ENCODE measurements around the gene ATP8B4. TPM values are rescaled to one million over a fixed set of nuclear protein-coding genes. Genes with fewer than 3 reads are reported as not detected.

The ATP8B4 gene
- total RNA-seq, 1 donor from 2014 or later = 45.8 TPM

DNA sequence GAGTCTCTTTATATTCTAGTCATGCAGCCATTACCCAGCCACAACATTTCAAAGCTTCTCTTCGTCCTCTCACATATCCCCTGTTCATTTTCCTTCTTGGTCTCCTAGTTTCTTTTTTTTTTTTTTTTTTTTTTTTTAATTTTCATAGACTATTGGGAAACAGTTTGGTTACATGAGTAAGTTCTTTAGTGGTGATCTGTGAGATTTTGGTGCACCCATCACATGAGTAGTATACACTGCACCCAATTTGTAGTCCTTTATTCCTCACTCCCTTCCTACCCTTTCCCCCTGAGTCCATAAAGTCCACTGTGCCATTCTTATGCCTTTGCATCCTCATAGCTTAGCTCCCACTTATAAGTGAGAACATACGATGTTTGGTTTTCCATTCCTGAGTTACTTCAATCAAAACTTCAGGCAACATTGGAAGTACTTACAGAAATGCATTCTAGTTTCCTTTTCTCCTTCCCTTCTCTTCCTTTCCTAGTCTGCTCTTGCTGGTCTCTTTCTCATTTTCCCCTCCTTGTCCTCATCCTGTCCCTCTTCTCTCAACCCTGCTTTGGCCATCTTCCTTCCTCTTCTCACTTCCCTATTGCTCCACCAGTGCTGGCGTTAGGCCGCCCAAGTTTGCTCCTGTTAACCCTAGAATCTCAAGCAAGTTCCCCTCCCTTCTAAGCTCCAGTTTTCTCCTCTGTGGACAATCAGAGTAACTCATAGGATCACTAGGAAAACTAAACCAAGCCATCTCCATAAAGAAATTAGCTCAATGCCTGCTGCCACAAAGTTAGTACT is 4.8 kb downstream of the ATP8B4 start:
- TF ChIP-seq, protein P1, sequence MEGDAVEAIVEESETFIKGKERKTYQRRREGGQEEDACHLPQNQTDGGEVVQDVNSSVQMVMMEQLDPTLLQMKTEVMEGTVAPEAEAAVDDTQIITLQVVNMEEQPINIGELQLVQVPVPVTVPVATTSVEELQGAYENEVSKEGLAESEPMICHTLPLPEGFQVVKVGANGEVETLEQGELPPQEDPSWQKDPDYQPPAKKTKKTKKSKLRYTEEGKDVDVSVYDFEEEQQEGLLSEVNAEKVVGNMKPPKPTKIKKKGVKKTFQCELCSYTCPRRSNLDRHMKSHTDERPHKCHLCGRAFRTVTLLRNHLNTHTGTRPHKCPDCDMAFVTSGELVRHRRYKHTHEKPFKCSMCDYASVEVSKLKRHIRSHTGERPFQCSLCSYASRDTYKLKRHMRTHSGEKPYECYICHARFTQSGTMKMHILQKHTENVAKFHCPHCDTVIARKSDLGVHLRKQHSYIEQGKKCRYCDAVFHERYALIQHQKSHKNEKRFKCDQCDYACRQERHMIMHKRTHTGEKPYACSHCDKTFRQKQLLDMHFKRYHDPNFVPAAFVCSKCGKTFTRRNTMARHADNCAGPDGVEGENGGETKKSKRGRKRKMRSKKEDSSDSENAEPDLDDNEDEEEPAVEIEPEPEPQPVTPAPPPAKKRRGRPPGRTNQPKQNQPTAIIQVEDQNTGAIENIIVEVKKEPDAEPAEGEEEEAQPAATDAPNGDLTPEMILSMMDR (IDR thresholded peaks at IDR 0.05; ENCODE audit: unreplicated experiment) = no peak
- H3K27me3 Mint-ChIP-seq (ENCODE audit: unreplicated experiment) = peaks cover 3% of the 10 kb centered on the region
- H3K4me3 Mint-ChIP-seq (ENCODE audit: unreplicated experiment) = peak overlapping the region; percentile 76
- H3K27ac Mint-ChIP-seq (ENCODE audit: unreplicated experiment) = peak overlapping the region; percentile 83
- H3K4me1 Mint-ChIP-seq (ENCODE audit: unreplicated experiment) = peaks cover 58% of the 10 kb centered on the region
- H3K36me3 Mint-ChIP-seq (ENCODE audit: low read depth, unreplicated experiment) = peaks cover 9% of the 10 kb centered on the region
- H3K9me3 Mint-ChIP-seq (ENCODE audit: unreplicated experiment) = no peaks in the 10 kb centered on the region
- no peak for DNase-seq (ENCODE audit: low spot score)

DNA sequence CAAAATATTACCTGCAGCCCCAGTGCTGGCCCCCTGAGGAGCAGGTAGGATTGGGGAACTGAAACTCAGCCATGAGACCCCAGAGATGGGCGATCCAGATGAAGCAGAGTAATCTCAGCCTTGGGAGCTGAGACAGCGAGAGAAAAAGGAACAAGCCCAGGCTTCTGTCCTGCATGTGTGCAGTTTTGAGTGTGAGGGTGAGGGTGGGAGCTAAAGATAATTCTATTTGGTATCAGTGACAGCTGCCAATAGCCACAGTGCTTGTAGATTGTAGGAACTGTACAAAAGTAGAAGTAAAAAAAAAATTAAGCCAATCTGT is 5.9 kb downstream of the ATP8B4 start:
- H3K4me3 Mint-ChIP-seq (ENCODE audit: unreplicated experiment) = no peak overlapping the region
- no peak for DNase-seq (ENCODE audit: low spot score)

DNA sequence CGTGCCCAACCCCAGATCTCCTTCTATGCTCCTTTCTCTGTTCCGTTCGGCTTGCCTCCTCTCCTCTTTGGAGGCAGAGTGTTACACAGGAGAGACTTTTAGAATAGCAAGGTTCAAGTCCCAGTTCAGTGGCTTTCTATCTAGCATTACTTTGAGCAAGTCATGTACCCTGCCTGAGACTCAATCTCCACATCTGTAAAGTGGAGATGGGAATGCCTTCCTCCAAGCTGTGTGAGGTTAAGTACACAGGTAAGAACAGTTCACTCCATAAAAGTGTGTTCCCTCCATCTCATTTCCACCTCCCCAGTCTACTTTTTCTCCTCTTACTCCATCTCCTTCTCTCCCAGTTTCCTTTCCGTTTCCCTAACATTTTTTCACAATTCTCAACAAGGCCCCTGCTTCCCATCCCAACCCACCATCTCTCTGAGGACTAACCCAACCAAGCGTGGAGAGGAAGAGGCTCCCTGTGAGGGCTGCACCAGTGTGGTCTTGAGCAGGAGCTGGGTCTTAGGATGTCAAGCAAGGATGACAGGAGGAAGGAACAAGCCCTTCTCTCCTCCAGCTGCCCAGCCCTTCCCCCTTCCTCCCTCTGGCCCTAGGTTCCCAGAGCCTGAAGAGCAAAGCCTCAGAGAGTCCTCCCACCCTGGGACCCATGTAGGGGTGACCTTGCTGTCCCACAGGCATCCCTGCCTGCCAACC is 6.4 kb downstream of the ATP8B4 start:
- no peak overlapping the region for H3K4me3 Mint-ChIP-seq (ENCODE audit: unreplicated experiment)

More for the DNA sequence above, 5.9 kb downstream of the ATP8B4 start:
- H3K27me3 Mint-ChIP-seq (ENCODE audit: unreplicated experiment) = peaks cover 3% of the 10 kb centered on the region
- no peak overlapping the region for H3K27ac Mint-ChIP-seq (ENCODE audit: unreplicated experiment)
- TF ChIP-seq, protein P1 (IDR thresholded peaks at IDR 0.05; ENCODE audit: unreplicated experiment) = no peak
- H3K36me3 Mint-ChIP-seq (ENCODE audit: low read depth, unreplicated experiment) = peaks cover 9% of the 10 kb centered on the region
- peaks cover 60% of the 10 kb centered on the region for H3K4me1 Mint-ChIP-seq (ENCODE audit: unreplicated experiment)
- no peaks in the 10 kb centered on the region for H3K9me3 Mint-ChIP-seq (ENCODE audit: unreplicated experiment)

DNA sequence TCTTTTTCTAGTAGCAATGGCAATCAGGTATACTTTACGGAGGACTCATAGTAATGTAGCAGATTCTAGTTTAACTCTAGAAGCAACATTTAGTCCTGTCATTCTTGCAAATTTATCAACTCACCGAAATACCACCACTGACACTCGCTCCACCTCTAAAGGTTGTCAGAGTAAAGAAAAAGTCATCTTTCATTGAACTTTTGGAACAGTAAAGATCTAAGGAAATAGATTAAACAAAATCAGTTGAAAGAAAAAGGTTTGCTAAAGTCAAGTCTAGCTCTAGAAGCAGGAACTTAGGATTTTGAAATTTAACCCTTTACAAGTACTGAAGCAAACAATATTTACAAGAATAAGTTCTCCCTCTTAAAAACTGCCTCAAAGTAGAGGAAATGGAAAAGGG is 8.7 kb downstream of the ATP8B4 start:
- H3K27ac Mint-ChIP-seq (ENCODE audit: unreplicated experiment) = peak overlapping the region; percentile 68
- TF ChIP-seq, protein P1 (IDR thresholded peaks at IDR 0.05; ENCODE audit: unreplicated experiment) = no peak
- H3K27me3 Mint-ChIP-seq (ENCODE audit: unreplicated experiment) = peaks cover 3% of the 10 kb centered on the region
- no peak for DNase-seq (ENCODE audit: low spot score)
- peaks cover 58% of the 10 kb centered on the region for H3K4me1 Mint-ChIP-seq (ENCODE audit: unreplicated experiment)
- no peaks in the 10 kb centered on the region for H3K9me3 Mint-ChIP-seq (ENCODE audit: unreplicated experiment)
- no peak overlapping the region for H3K4me3 Mint-ChIP-seq (ENCODE audit: unreplicated experiment)
- peaks cover 3% of the 10 kb centered on the region for H3K36me3 Mint-ChIP-seq (ENCODE audit: low read depth, unreplicated experiment)

More for the DNA sequence above, 6.4 kb downstream of the ATP8B4 start:
- H3K36me3 Mint-ChIP-seq (ENCODE audit: low read depth, unreplicated experiment) = peaks cover 9% of the 10 kb centered on the region
- TF ChIP-seq, protein P1 (IDR thresholded peaks at IDR 0.05; ENCODE audit: unreplicated experiment) = no peak
- H3K4me1 Mint-ChIP-seq (ENCODE audit: unreplicated experiment) = peaks cover 61% of the 10 kb centered on the region
- no peak for DNase-seq (ENCODE audit: low spot score)
- H3K9me3 Mint-ChIP-seq (ENCODE audit: unreplicated experiment) = no peaks in the 10 kb centered on the region
- peak overlapping the region; percentile 81 for H3K27ac Mint-ChIP-seq (ENCODE audit: unreplicated experiment)
- H3K27me3 Mint-ChIP-seq (ENCODE audit: unreplicated experiment) = peaks cover 3% of the 10 kb centered on the region
